ENCODE measurements around the gene NDUFA8.

Gene NDUFA8

DNA sequence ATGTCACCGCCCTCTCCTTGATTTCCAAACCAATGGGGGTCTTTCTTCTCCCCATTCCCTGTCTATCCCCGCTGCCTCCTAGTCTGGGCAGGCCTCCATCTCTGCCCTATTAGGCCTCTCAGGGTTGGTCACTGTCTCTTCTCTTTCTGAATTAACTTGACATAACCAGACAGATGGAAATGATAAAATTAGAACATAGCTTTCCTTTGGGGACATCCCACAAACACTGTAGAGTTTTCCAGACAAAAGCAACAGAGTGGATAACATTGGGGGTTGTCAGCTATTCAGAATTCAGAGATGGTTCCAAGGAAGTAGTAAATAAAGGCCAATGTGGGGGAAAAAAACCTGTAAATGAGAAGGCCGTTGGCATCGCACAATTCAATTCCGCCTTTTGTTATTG is 44.5 kb upstream of the NDUFA8 start:
- no peak overlapping the region for H3K4me3 ChIP-seq (ENCODE audit: low read depth, low read length)
- TF ChIP-seq, protein P1, sequence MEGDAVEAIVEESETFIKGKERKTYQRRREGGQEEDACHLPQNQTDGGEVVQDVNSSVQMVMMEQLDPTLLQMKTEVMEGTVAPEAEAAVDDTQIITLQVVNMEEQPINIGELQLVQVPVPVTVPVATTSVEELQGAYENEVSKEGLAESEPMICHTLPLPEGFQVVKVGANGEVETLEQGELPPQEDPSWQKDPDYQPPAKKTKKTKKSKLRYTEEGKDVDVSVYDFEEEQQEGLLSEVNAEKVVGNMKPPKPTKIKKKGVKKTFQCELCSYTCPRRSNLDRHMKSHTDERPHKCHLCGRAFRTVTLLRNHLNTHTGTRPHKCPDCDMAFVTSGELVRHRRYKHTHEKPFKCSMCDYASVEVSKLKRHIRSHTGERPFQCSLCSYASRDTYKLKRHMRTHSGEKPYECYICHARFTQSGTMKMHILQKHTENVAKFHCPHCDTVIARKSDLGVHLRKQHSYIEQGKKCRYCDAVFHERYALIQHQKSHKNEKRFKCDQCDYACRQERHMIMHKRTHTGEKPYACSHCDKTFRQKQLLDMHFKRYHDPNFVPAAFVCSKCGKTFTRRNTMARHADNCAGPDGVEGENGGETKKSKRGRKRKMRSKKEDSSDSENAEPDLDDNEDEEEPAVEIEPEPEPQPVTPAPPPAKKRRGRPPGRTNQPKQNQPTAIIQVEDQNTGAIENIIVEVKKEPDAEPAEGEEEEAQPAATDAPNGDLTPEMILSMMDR (IDR thresholded peaks at IDR 0.05; ENCODE audit: low read depth, low read length): no peak

DNA sequence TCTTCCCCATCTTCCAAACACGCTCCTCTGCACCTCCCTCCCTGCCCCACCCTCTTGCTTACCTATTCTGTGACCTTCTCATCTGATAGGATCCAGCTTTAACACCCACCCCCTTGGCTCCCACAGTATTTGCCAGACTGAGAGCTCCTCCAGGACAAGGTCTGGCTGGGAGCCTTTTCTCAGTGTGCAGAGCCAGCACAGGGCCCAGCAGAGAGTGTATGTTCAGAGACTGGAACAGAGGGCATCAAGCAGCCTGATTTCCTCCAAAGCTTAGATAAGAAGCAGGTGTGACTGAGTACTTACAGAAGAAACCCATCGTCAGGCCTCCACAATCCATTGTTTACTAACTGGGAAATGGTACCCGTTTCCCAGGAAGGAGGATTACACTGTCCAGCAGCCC is 42.5 kb upstream of the NDUFA8 start:
- no peaks in the 10 kb centered on the region for H3K9me3 ChIP-seq (ENCODE audit: severe bottlenecking)
- H3K27me3 ChIP-seq (ENCODE audit: insufficient read depth, low read depth, severe bottlenecking): peaks cover 6% of the 10 kb centered on the region
- DNase-seq: no peak
- no peak overlapping the region for H3K27ac ChIP-seq
- H3K36me3 ChIP-seq: no peaks in the 10 kb centered on the region
- TF ChIP-seq, protein P1 (IDR thresholded peaks at IDR 0.05; ENCODE audit: low read depth, low read length): no peak
- H3K4me3 ChIP-seq (ENCODE audit: low read depth, low read length): no peak overlapping the region

More for the DNA sequence above, 44.5 kb upstream of the NDUFA8 start:
- Histone ChIP-seq H3K27ac (no peak overlapping the region), H3K36me3 (no peaks in the 10 kb centered on the region), H3K27me3 (ENCODE audit: insufficient read depth, low read depth, severe bottlenecking) (peaks cover 9% of the 10 kb centered on the region), H3K9me3 (ENCODE audit: severe bottlenecking) (no peaks in the 10 kb centered on the region)
- no peak for DNase-seq

DNA sequence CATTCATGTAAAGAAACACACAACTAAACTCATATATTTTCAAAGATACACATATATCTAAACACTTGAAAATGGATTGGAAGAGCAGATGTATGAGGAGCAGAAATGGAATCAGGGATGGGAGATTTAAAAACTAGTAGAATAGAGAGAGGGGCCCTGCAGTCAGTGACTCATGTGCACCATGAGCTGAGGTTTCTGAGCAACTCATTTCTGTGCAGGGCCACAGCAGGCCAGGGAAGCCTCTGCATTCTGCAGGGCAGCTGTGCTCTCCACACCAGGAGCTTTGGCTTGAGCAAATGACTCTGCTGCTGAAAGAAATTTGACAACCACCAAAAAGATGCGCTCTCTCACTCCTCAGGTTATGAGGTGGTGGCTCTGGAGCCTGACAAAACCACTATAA is 42.1 kb upstream of the NDUFA8 start:
- Histone ChIP-seq H3K27me3 (ENCODE audit: insufficient read depth, low read depth, severe bottlenecking) (peaks cover 4% of the 10 kb centered on the region), H3K36me3 (no peaks in the 10 kb centered on the region), H3K9me3 (ENCODE audit: severe bottlenecking) (no peaks in the 10 kb centered on the region), H3K27ac (no peak overlapping the region), H3K4me3 (ENCODE audit: low read depth, low read length) (no peak overlapping the region)
- no peak for DNase-seq
- TF ChIP-seq, protein P1 (IDR thresholded peaks at IDR 0.05; ENCODE audit: low read depth, low read length): no peak

DNA sequence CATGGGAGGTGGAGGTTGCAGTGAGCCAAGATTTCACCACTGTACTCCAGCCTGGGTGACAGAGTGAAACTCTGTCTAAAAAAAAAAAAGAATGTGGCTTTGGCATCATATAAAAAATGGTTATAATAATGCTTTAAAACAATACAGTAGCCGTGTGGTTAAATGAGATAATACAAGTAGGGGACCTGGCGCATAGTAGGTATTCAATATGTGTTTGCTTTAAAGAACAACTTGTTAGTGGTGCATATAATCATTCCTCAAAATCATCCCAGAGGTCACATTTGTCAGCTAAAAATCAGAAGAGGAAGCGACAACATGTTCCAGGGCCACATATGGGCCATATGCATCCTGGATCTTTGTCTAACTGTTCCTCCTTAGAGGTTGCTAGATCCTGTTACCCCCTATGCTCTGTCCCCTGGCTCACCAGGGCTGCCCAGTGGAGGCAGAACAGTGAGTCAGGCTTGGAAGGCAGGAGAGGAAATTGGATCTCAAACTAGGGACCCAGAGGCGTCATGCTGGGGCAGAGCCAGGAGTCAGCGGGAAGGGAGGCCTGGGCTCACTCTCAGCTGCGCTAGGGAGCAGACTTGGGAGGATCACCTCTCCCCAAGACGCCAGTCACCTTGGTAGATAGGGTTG is 41.5 kb upstream of the NDUFA8 start:
- Histone ChIP-seq H3K27me3 (ENCODE audit: insufficient read depth, low read depth, severe bottlenecking) (peaks cover 2% of the 10 kb centered on the region), H3K4me3 (ENCODE audit: low read depth, low read length) (no peak overlapping the region), H3K9me3 (ENCODE audit: severe bottlenecking) (no peaks in the 10 kb centered on the region), H3K36me3 (no peaks in the 10 kb centered on the region), H3K27ac (no peak overlapping the region)
- DNase-seq: no peak
- TF ChIP-seq, protein P1 (IDR thresholded peaks at IDR 0.05; ENCODE audit: low read depth, low read length): no peak

DNA sequence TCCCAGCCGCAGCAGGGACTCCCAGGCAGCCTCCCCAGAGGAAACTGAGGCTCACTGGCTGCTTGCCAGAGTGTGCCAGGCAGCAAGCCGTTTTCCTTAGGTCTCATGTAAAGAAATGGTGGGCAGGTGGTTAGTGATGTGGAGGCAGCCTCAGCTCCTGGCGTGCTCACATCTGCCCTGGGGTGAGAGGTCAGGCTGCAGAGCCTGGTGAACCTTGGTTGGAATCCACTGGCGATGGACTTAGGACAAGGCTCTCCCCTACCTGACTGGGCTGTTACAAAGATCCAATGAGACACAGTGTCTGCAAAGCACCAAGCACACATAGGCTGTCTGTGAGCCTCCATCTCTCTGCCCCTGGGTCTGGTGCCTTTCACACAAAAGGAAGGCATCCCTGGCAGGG is 38.3 kb upstream of the NDUFA8 start:
- DNase-seq: no peak
- H3K9me3 ChIP-seq (ENCODE audit: severe bottlenecking): no peaks in the 10 kb centered on the region
- H3K27me3 ChIP-seq (ENCODE audit: insufficient read depth, low read depth, severe bottlenecking): no peaks in the 10 kb centered on the region
- no peak overlapping the region for H3K27ac ChIP-seq
- no peaks in the 10 kb centered on the region for H3K36me3 ChIP-seq
- no peak overlapping the region for H3K4me3 ChIP-seq (ENCODE audit: low read depth, low read length)
- TF ChIP-seq, protein P1 (IDR thresholded peaks at IDR 0.05; ENCODE audit: low read depth, low read length): no peak

DNA sequence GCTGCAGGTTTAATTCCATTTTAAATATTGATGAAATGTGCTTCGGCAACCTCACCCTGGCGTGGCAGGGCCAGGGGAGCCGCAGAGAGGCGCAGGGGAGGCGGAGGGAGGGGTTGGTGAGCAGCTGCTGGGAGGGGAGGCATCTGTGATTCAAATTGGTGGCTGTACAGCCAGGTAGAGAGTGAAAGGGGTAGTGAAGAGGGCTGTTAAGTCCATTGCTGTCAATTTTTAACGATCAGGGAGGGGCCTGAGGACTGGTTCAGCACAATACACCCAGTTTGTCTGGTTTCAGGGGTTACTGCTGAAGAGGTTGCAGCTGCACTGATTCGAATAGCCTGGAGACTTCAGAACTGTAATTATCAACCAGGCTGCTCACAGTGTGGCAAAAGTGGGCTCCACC is 37.8 kb upstream of the NDUFA8 start:
- Histone ChIP-seq H3K27ac (no peak overlapping the region), H3K36me3 (no peaks in the 10 kb centered on the region), H3K4me3 (ENCODE audit: low read depth, low read length) (no peak overlapping the region), H3K27me3 (ENCODE audit: insufficient read depth, low read depth, severe bottlenecking) (no peaks in the 10 kb centered on the region), H3K9me3 (ENCODE audit: severe bottlenecking) (no peaks in the 10 kb centered on the region)
- TF ChIP-seq, protein P1 (IDR thresholded peaks at IDR 0.05; ENCODE audit: low read depth, low read length): no peak
- DNase-seq: no peak

Measured in WERI-Rb-1 (cell line).